ENCODE measurements around the gene NASP.

DNA sequence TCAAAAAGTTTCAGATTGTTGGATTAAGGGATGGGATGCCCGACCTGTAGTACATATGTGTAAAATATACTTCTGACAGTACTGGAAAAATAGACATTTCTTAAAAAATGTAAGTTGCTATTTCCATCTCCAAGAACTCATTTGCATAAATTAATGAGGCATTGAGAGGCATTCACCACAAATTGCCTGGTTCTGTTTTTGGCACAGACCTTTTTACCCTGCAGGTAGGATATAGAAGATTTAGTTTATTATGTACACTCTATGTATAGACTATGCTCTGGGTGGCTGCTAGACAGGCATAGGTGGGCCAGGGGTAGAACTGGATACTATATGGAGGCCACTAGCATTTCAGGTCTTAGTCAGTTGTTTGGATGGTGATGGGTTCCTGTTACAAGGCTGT lies 32.0 kb downstream of the NASP start:
- TF ChIP-seq CTCF (IDR thresholded peaks at IDR 0.05; ENCODE audit: borderline replicate concordance, extremely low read depth, low read length, poor library complexity, severe bottlenecking) (no peak), EZH2 (IDR thresholded peaks at IDR 0.05; ENCODE audit: borderline replicate concordance, low read depth, low read length, severe bottlenecking) (no peak)

Data from DND-41 (cell line).